A549 (cell line): ENCODE data around the gene SOX12. TPM values are rescaled to one million over a fixed set of nuclear protein-coding genes. Genes with fewer than 3 reads are reported as not detected.

ENCODE experiments used
- ATAC-seq, 2 experiments: fragments of 200-7000 bp in 1 of 2; fragments of >200 bp in 1 of 2; cut with Nextera tagmentation in 1 of 2; cut with Tn5 transposase in 1 of 2; 3 replicates each; pipeline versions ENCODE4 v1.8.0 to v1.9.1; 2018 to 2020; ENCODE audit warnings: mild to moderate bottlenecking in 1 of 2, moderate library complexity in 1 of 2
- CTCF ChIA-PET: fragments of 300-600 bp; sonication (Branson Sonifier 250); formaldehyde crosslinking; extraction: SDS; loops from one replicate; lab custom pipeline; 2021; ENCODE audit warnings: antibody characterized with exemption, inconsistent platforms; lab: Yijun Ruan, JAX
- POLR2A ChIA-PET: fragments of 350-600 bp; formaldehyde crosslinking; extraction: SDS; loops from one replicate; lab custom pipeline; 2021; ENCODE audit warnings: antibody characterized with exemption, inconsistent platforms; lab: Yijun Ruan, JAX
- DNase-seq, 2 experiments: peaks; one replicate each; pipeline versions ENCODE4 v3.0.0 to v3.0.0-alpha.2; 2011 to 2016; ENCODE audit warnings: low read depth in 1 of 2, low spot score in 1 of 2
- FAIRE-seq: peaks from 2 replicates; lab custom pipeline; 2011; peaks lifted over from hg19 to GRCh38; lab: Jason Lieb, UNC
- H3K27ac ChIP-seq, 2 experiments: fragments of >200 bp; sonication (Bioruptor Twin); formaldehyde crosslinking; 3 replicates each; pipeline ENCODE4 v1.5.1; 2016 to 2017
- H3K4me1 ChIP-seq: fragments of >200 bp; sonication (Bioruptor Twin); formaldehyde crosslinking; 3 replicates; pipeline ENCODE4 v1.6.1; 2016
- H3K4me2 ChIP-seq: fragments of >200 bp; sonication (Bioruptor Twin); formaldehyde crosslinking; 3 replicates; pipeline ENCODE4 v1.6.1; 2016
- H3K4me3 ChIP-seq: fragments of >200 bp; sonication (Bioruptor Twin); formaldehyde crosslinking; 3 replicates; pipeline ENCODE4 v1.5.1; 2016
- H3K9me3 ChIP-seq: fragments of >200 bp; sonication (Bioruptor Twin); formaldehyde crosslinking; 3 replicates; pipeline ENCODE4 v1.6.1; 2016
- ATOH8 ChIP-seq: fragments of 250-450 bp; sonication (Bioruptor Pico); IDR thresholded peaks from 2 replicates; pipeline ENCODE4 v1.5.0; 2020; ENCODE audit warnings: low read depth, mild to moderate bottlenecking, moderate library complexity
- BHLHE40 ChIP-seq: IDR thresholded peaks from 2 replicates; pipeline ENCODE4 v1.6.1; 2012; ENCODE audit warnings: low read depth, low read length, inconsistent platforms
- CBX8 ChIP-seq: fragments of 200-600 bp; sonication (generic); IDR thresholded peaks from 2 replicates; pipeline ENCODE4 v1.6.1; 2016
- CEBPB ChIP-seq, 2 experiments: fragments of >200 bp in 1 of 2; sonication (Bioruptor Twin) in 1 of 2; formaldehyde crosslinking in 1 of 2; IDR thresholded peaks; 2 replicates each; pipeline ENCODE4 v1.6.1; 2012 to 2016
- CHD2 ChIP-seq: fragments of 150-350 bp; IDR thresholded peaks from 2 replicates; pipeline ENCODE4 v1.6.1; 2014; ENCODE audit warnings: low read length; ENCODE audit not compliant: partially characterized antibody
- CHD4 ChIP-seq: fragments of 200-600 bp; sonication (generic); IDR thresholded peaks from 2 replicates; pipeline ENCODE4 v1.6.1; 2016; ENCODE audit warnings: antibody characterized with exemption, mild to moderate bottlenecking, borderline replicate concordance
- CTCF ChIP-seq: fragments of >200 bp; sonication (Bioruptor Twin); formaldehyde crosslinking; IDR thresholded peaks from 3 replicates; pipeline ENCODE4 v1.5.1; 2016
- E2F6 ChIP-seq: IDR thresholded peaks from 2 replicates; pipeline ENCODE4 v1.6.1; 2012; ENCODE audit warnings: low read depth, borderline replicate concordance
- EP300 ChIP-seq, 2 experiments: fragments of >200 bp; sonication (Bioruptor Twin); formaldehyde crosslinking; IDR thresholded peaks; 2 replicates in 1 of 2; 3 replicates in 1 of 2; pipeline ENCODE4 v1.6.1; 2016 to 2017
- HES2 ChIP-seq: fragments of >200 bp; sonication (Bioruptor Twin); formaldehyde crosslinking; IDR thresholded peaks from 2 replicates; pipeline ENCODE4 v1.6.1; 2016
- HEYL ChIP-seq: fragments of 250-450 bp; sonication (Bioruptor Pico); IDR thresholded peaks from 2 replicates; pipeline ENCODE4 v1.8.0; 2021; ENCODE audit warnings: mild to moderate bottlenecking, moderate library complexity
- HMGXB4 ChIP-seq: fragments of 250-450 bp; sonication (Bioruptor Pico); IDR thresholded peaks from 2 replicates; pipeline ENCODE4 v1.5.0; 2021; ENCODE audit warnings: mild to moderate bottlenecking, moderate library complexity, borderline replicate concordance
- HOXA7 ChIP-seq: fragments of 250-450 bp; sonication (Bioruptor Pico); IDR thresholded peaks from 2 replicates; pipeline ENCODE4 v1.5.0; 2020; ENCODE audit warnings: mild to moderate bottlenecking, moderate library complexity
- HOXB5 ChIP-seq: fragments of 250-450 bp; sonication (Bioruptor Pico); IDR thresholded peaks from 2 replicates; pipeline ENCODE4 v1.5.0; 2020; ENCODE audit warnings: mild to moderate bottlenecking, moderate library complexity
- JUN ChIP-seq, 2 experiments: fragments of >200 bp; sonication (Bioruptor Twin); formaldehyde crosslinking; IDR thresholded peaks; 2 replicates in 1 of 2; 3 replicates in 1 of 2; pipeline ENCODE4 v1.6.1; 2016 to 2017
- KDM1A ChIP-seq: fragments of 200-600 bp; sonication (generic); IDR thresholded peaks from 2 replicates; pipeline ENCODE4 v1.6.1; 2016; ENCODE audit warnings: low read depth, mild to moderate bottlenecking
- MYC ChIP-seq: IDR thresholded peaks from 2 replicates; pipeline ENCODE4 v1.6.1; 2012; ENCODE audit warnings: mild to moderate bottlenecking, inconsistent platforms, low read length, improper control_type of control experiment, borderline replicate concordance
- NPAS2 ChIP-seq: fragments of 250-450 bp; sonication (Bioruptor Pico); IDR thresholded peaks from 2 replicates; pipeline ENCODE4 v1.8.0; 2022; ENCODE audit warnings: mild to moderate bottlenecking, moderate library complexity, borderline replicate concordance
- PBX3 ChIP-seq: IDR thresholded peaks from 2 replicates; pipeline ENCODE4 v1.6.1; 2012
- PHF8 ChIP-seq: fragments of 200-600 bp; sonication (generic); IDR thresholded peaks from 2 replicates; pipeline ENCODE4 v1.6.1; 2016; ENCODE audit warnings: low read depth, mild to moderate bottlenecking, antibody characterized with exemption, moderate library complexity, borderline replicate concordance
- POLR2A ChIP-seq: IDR thresholded peaks from 2 replicates; pipeline ENCODE4 v1.6.1; 2012; ENCODE audit warnings: mild to moderate bottlenecking, low read length
- RAD21 ChIP-seq, 2 experiments: fragments of >200 bp in 1 of 2; sonication (Bioruptor Twin) in 1 of 2; formaldehyde crosslinking in 1 of 2; IDR thresholded peaks in 1 of 2; conservative IDR thresholded peaks in 1 of 2; 2 replicates in 1 of 2; 3 replicates in 1 of 2; pipeline ENCODE4 v1.6.1; 2012 to 2018; ENCODE audit warnings: inconsistent platforms in 1 of 2
- RARB ChIP-seq: fragments of 250-450 bp; sonication (Bioruptor Pico); IDR thresholded peaks from 2 replicates; pipeline ENCODE4 v1.8.0; 2021; ENCODE audit warnings: mild to moderate bottlenecking, moderate library complexity
- RCOR1 ChIP-seq: fragments of 150-350 bp; IDR thresholded peaks from 2 replicates; pipeline ENCODE4 v1.6.1; 2014; ENCODE audit warnings: antibody characterized with exemption, low read length, low read depth
- RFX5 ChIP-seq: fragments of 450-650 bp; IDR thresholded peaks from 2 replicates; pipeline ENCODE4 v1.7.1; 2014; ENCODE audit warnings: antibody characterized with exemption, mild to moderate bottlenecking, moderate library complexity
- TFCP2L1 ChIP-seq: fragments of 250-450 bp; sonication (Bioruptor Pico); IDR thresholded peaks from 2 replicates; pipeline ENCODE4 v1.5.0; 2021; ENCODE audit warnings: mild to moderate bottlenecking
- ZFP36 ChIP-seq: fragments of 450-650 bp; IDR thresholded peaks from 2 replicates; pipeline ENCODE4 v1.6.1; 2014; ENCODE audit warnings: borderline replicate concordance; ENCODE audit not compliant: partially characterized antibody
- WGBS: methylation state at CpG from one replicate; pipeline ENCODE4 v1.1.6; 2017; ENCODE audit errors: missing lambda C conversion rate; 5-methylcytosine and 5-hydroxymethylcytosine counted together
- polyA plus RNA-seq, 4 experiments: library from polyadenylated mRNA; depleted of rRNA in 3 of 4; stranded (reverse); fragments of >200 nt; fragmentation: RNase III in 1 of 4; extraction: RNeasy Plus Mini Kit Qiagen cat#74134 plus additional on column Dnase treatment in 1 of 4; gene quantifications; 2 replicates in 3 of 4; 3 replicates in 1 of 4; pipeline ENCODE4 v1.2.3, GENCODE V29; 2011 to 2017

SOX12 gene
- polyA plus RNA-seq, 2 of the 4 experiments (the other 2 are of a cell fraction), result 7.0 to 29.2 TPM

- H3K4me3 ChIP-seq, result peak overlapping the region; percentile 95
- H3K27ac ChIP-seq, result peak overlapping the region; percentile 95 to 99
- CTCF ChIA-PET, result interaction anchor here (0.8 to 2.5 kb wide), 3 partner anchors 56 to 152 kb away, joined by 3 to 6 read pairs (median 5); no protein-coding TSS in a partner anchor
- peak; percentile 6 to 39; a peak in 4 of 6 replicates for ATAC-seq
- no peak for FAIRE-seq
- TF ChIP-seq CHD2 (peak; percentile 47), HOXA7 (CRISPR knock-in tag) (no peak), EP300 (IDR thresholded peaks at IDR 0.05) (peak in 1 of 2 experiments; percentile 42; a peak in 1 of 5 replicates), TFCP2L1 (CRISPR knock-in tag) (0 out of 2 replicates have a peak, but pooled peaks have one; percentile 31), NPAS2 (CRISPR knock-in tag) (no peak), JUN (IDR thresholded peaks at IDR 0.05) (peak in 1 of 2 experiments; percentile 67; a peak in 3 of 5 replicates), KDM1A (no peak)
- TF ChIP-seq, all 56 proteins: peak for 4
- peak; percentile 73 to 84 for DNase-seq
- Histone ChIP-seq H3K4me1 (peaks cover 44% of the 10 kb centered on the region), H3K4me2 (peak overlapping the region; percentile 74), H3K9me3 (no peaks in the 10 kb centered on the region)
- 4% methylated on average over 25 of the region's 38 CpGs for WGBS
- POLR2A ChIA-PET, result interaction anchor here (3.7 to 3.8 kb wide), 2 partner anchors 20 to 28 kb away, joined by 30 to 69 read pairs; partner anchors contain the start of genes NRSN2 and ZCCHC3
Observed at GRCh38 chr20:326645-327185, 1.4 kb downstream of the SOX12 start.

- peak; percentile 11 to 49; a peak in 5 of 6 replicates for ATAC-seq
- no peaks in the 10 kb centered on the region for H3K9me3 ChIP-seq
- H3K27ac ChIP-seq, result peak overlapping the region; percentile 95 to 99
- H3K4me3 ChIP-seq, result peak overlapping the region; percentile 95
- peaks cover 44% of the 10 kb centered on the region for H3K4me1 ChIP-seq
- ChIA-PET POLR2A (interaction anchor here (0.6 to 3.7 kb wide), 3 partner anchors 20 to 1508 kb away, joined by 3 to 30 read pairs (median 15); partner anchors contain the start of gene NRSN2), CTCF (interaction anchor here (1.1 to 6.9 kb wide), 3 partner anchors 19 to 151 kb away, joined by 5 to 111 read pairs (median 77); partner anchors contain the start of genes NRSN2 and ZCCHC3)
- FAIRE-seq, result no peak
- DNase-seq, result peak; percentile 89 to 95
- peak overlapping the region; percentile 74 for H3K4me2 ChIP-seq
- WGBS, result 13% methylated on average over 28 of the region's 47 CpGs
- TF ChIP-seq BHLHE40 (0 out of 2 replicates have a peak, but pooled peaks have one; percentile 17), CHD4 (no peak), PBX3 (peak; percentile 40; the same call in 1 of the 2 replicates), ATOH8 (no peak), HOXA7 (CRISPR knock-in tag) (no peak), RFX5 (peak; percentile 77), JUN (IDR thresholded peaks at IDR 0.05) (peak; percentile 46 to 75; a peak in 1 of 5 replicates), RARB (CRISPR knock-in tag) (0 out of 2 replicates have a peak, but pooled peaks have one; percentile 25), EP300 (IDR thresholded peaks at IDR 0.05) (peak in 1 of 2 experiments; percentile 10; a peak in 1 of 5 replicates), E2F6 (no peak), RCOR1 (no peak), PHF8 (no peak), ZFP36 (no peak), MYC (peak; percentile 88; the same call in 1 of the 2 replicates), POLR2A (peak; percentile 43), RAD21 (conservative IDR thresholded peaks at IDR 0.05 in 1 of 2, IDR thresholded peaks at IDR 0.05 in 1 of 2) (no peak), HOXB5 (CRISPR knock-in tag) (no peak), HES2 (no peak), HEYL (CRISPR knock-in tag) (no peak), CTCF (no peak), CBX8 (no peak), CHD2 (no peak), HMGXB4 (CRISPR knock-in tag) (no peak), CEBPB (IDR thresholded peaks at IDR 0.05) (no peak)
Observed at GRCh38 chr20:327186-328026, 2.1 kb downstream of the SOX12 start.
